AML-193 (cell line): ENCODE results near the gene GABPB2.
A peak's percentile ranks its signal among the peaks of the same experiment; 100 is the strongest.

ENCODE experiments used
- DNase-seq, 2 experiments: peaks; one replicate each; lab custom pipeline; 2025; lab: John Stamatoyannopoulos, UW

Gene GABPB2

DNA sequence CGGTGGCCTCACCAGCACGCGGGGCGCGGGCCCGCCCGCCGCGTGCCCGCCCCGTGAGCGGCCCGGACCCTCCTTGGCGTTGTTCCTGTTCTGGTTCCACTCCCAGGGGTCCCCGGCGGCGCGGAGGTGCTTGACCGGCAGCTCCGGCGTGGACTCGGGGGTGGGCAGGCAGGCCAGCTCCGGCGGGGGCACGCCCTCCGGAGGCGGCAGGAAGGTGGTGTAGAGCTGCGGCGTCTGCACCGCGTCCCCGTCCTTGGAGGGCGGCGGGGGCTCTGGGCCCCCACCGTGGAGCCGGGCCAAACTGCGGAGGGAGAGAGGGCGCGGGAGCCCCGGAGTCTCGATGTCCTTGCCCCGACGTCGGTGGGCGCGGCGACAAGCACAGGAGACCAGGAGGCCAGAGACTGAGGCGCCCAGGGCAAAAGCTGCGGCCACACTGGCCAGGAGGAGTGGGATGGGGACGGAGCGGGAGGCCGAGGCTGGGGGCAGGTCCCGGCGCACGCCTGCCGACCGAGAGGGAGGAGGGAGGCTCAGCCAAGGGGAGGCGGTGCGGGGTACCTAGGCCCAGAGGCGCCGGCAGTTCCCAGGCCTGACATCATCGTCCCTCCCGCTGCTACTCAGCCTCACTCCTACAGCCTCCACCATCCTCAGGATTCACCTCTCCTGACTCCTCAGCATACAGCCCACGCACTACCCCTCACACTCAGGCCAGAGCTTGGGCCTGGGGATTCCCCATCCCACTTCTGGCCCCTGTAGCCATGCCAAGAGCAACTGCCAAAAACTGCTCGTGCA is 62.7 kb downstream of the GABPB2 start:
- no peak for DNase-seq

DNA sequence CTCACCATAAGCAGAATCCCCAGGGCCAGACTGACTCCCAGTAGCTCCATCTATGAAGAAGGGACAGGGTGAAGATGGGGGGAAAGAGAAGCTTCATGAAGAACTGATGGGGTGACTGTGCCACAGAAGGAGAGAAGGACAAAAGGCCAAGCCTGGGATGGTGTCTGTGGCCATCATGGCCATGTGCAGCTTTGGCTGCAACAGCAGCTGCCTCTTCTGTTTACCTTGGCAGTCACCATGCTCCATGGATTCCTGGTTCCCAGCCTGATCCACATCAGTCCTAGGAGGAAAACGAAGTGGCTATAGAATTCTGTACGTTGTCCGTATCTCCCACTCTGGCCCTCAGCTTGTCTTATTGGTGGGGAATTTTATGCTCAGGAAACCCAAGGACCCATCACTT is 63.8 kb downstream of the GABPB2 start:
- no peak for DNase-seq

DNA sequence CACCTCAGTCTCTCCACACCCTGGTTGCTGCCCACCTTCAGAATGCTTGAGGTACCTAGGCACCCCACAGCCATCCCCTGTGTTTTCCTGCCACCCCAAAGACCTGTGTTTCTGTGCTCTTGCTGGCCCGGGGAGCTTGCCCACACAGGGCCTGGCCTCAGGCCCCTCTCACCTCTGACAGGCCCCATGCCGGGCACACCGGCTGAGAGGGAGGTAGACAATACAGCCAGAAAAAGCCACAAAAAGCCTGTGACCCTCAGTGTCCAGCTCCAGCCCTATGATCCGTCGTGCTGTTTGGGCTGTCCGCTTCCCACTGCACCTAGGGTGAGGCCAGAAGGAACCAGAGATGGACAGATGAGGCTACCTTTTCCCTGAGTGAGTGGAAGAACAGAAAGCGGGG is 64.4 kb downstream of the GABPB2 start:
- DNase-seq, result no peak

DNA sequence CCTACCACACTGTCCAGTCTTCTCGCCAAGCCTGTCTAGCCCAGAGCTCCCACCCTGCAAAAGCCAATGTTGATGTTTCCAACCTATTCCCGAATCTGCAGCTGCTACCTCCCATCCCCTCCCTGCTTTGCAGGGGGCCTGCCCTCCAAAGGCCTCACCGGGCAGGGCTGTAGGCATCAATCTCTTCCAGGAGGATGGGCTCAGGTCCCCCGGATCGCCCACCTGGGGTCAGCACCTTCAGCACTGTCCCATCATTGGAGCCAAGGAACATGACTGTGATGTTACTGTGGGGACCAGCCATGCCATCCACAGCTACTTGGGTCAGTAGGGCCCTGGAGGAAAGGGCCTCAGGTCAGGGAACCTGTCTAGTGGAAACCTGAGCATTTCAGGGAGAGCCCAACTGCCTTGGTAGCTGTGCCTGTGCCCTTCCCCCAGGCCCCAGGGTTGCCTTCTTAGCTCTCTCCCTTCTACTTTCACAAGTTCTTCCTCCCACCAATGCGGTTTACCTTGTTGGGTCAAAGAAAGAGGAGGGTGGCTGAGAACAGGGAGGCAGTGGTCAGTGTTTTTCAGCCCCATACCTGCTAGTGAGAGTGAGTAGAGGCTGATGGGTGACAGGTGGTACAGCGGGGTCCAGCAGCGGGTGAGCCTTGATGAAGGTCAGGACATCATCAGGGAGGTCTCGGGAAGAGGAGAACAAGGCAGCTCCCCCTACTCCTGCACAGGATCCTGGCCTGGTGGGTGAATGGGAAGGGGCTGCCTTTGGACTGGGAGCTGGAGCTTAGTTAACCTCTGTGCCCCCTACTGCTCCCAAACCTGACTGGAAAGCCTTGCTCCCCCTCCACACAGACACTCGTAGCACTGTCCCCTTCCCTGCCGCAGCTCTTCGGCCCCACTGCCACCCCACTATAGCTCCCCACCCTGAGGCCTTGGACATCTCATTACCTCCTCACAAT is 65.1 kb downstream of the GABPB2 start:
- no peak for DNase-seq

DNA sequence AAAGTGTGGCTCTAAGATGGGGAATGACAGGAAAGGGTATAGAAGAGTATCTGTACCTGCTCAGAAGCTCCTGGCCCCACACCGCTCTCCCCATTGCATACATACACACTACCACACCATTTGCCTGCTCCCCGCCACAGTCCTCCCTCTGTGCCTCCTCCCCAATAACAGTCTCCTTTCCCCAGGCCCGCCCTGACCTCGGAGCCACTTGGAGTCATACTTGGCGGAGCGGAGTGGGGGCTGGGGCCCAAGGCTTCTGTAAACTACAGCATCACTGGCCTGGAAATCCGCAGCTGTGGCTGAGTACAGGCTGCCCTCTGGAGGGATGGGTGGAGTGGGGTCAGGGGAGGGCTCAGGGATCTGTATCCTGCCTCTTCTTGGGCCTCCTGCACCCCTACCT is 67.2 kb downstream of the GABPB2 start:
- no peak for DNase-seq

DNA sequence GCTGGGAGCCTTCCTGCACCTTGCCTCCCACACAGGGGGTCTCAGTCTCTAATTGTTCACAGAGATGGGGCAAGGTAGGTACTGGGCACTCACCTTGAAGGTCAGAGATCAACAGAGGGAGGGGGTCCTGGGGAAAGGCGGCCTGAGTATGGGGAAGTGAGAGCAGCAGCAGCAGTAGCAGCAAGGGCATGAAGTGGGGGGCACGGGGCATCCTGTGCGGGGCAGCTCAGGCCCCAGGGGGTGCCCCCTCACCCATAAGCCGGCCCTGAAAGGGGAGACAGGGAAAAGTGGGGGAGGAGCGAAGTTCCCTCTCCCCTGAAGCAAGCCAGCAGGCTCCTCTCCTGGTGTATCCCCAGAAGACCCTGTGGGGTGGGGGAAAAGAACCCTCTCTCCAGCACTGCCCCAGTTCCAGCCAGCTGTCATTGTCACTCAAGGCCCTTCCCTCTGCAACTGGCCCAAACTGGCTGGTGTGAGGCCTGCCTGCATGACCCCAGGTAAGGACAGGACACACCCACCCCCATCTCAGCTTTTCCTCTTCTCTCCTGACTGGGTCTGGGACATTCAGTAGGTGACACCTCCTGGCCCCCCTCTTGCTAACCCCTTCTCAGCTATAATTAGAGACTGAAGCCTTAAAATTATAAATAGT is 72.0 kb downstream of the GABPB2 start:
- DNase-seq, result no peak

DNA sequence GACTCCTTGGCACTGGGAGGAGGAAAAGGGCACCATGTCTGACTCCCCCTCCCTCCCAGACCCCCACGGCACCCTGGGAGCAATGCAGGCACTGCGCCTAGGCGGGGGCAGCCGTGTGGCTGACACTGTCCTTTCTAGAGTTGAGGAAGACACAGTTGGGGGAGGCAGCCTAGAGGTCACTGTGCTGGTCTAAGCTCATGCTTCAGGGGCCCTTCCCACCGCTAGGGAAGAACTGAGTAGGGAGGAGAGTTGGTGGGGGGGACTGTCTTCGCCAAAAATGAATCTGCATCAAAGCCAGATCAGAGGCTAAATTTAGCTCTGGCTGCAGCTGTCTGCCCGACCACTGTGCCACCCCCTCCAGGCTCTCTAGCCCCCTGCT is 72.5 kb downstream of the GABPB2 start:
- DNase-seq, result no peak

DNA sequence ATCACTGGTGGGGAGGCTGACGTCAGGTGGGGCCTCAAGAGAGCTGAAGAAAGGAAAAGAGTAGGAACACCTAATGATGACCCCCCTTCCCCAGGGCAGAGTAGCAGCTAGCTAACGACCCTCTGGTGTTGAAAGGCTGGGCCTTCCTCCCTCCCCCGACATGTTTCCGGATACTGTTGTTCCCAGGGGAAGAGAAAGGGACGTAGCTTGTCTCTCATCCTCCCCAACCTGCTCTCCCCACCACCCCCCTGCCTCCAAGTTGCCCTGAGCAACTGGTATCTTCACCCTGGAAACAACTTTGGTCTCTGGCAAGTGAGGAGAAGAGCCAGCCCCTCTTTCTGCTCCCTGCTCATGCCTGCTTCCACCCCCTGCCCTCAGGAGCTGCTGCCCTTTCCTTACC is 73.4 kb downstream of the GABPB2 start:
- DNase-seq, result no peak

DNA sequence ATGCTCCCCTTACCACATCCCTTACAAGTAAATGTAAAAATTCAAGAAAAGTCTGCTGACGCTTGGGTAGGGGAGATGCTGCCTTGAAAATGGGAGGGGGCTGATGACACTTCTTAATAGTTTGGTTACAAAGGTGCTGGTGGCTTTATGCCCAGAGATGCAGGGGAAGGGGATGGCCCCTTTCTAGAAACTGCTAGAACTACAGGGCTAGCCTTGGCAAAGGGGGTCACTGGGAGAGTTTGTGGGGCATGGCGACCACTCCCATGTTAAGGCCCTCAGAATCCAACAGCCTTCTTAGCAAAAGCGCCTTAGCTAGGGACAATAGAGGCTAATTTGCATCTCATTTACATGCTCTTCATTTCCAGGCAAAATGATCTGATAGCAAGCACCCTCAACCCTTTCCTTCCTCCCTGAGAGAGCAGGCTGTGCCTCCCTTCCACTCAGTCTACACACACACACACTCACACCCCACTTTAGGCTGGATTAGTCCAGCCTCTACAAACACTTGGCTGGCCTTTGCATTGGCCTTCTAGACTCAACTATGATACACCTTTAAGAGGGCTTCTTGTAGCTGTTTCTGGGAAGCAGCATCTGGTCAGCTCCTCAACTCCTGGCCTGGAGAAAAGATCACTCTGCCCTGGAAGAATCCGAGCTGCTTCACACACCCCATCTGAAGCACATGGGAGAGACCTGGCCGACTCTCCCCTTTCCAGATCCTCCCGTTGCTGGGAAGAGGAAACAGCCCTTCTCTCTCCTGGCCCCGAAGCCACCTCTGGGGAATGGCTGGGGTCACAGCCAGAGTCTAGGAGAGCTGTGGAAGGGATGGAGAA is 74.1 kb downstream of the GABPB2 start:
- DNase-seq, result no peak

DNA sequence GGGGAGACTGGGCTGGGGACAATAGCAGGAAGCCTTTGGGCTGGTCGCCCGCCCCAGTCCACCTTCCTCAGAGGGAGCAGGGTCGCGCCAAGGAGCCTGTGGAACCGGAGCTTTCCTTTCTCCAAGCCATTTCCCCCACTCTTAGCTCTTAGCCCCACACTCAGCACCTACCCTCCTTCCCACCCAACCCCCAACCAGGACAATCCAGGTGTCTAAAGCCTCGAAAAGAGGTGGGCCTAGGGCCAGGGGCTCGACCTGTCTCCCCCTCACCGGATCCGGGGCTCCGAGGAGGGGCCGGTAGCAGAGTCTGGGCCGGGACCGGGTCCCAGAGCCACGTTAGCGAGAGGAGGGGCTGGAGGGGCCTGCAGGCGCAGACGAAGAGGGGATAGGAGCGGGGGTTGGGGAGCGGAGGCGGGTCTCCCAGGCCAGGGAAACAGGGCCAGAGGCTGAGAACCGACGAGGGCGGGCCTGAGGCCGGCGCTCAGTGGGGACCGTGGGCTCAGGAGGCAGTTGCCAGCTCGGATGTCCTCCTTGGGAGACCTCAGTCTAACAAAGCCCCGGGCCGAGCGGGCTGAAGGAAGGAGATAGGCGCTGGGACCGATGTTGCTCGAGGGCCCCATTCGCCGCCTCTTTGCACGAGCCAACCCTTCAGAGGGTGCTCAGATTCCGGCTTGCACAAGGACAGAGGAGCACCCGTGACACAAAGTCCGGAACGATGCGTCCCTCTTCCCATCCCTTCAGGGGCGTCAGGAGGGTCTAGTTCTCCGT is 74.9 kb downstream of the GABPB2 start:
- DNase-seq, result no peak

DNA sequence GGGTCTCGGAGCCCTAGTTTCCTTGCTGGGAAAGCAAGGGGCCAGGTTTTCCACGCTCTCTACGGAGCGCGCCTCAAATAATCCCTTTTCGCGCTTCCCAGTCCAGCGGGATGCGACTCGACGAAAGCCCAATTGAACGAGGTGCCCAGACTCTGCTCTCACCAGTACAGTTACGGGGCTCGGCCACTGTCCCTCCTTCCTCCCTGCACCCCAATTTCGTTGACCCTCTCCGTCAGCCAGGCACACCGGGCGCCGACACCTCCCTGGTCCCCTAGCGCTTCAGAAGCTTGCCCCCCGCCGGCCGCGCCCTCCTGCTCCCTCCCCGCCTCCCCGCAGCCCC is 75.5 kb downstream of the GABPB2 start:
- DNase-seq, result no peak

DNA sequence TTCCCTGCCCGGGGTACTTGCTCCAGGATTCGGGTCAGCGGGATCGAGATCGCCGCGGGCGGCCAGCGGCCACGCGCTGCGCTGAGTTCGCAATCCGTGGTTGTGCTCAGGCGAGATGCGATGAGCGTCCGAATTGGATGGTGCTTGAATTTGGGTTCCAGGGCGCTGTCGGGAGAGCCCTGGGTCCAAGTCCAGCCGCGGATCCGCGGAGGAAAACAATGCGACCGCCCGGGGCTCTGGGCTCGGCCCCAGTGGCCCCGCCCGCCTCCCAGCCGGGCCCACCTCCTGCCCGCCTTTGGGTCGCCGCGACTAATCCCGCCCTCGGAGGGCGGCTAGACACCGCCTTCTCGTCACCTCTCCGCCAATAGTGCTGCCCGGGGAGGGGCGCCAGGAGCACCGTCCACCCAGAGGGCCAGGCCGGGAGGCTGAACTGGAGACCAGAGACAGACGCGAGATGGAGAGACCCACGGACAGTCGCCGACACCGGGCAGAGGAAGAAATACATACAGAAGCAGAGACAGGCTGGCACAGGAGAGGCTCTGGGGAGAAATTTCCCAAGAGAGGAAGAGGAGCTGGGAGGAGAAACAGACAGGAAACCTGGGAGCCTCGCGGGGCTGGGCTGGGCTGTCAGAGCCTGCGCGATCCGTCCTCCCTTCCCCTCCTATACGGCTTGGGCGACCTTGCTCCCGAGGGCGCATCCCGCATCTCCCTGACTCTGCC is 76.0 kb downstream of the GABPB2 start, which contains the start of gene SEMA6C:
TSS of gene SEMA6C (minus strand) at position 220 of the 720 bp plus-strand sequence. CDS start 4,010 bp downstream, outside the sequence.
- DNase-seq, result peak; percentile 82 to 85

DNA sequence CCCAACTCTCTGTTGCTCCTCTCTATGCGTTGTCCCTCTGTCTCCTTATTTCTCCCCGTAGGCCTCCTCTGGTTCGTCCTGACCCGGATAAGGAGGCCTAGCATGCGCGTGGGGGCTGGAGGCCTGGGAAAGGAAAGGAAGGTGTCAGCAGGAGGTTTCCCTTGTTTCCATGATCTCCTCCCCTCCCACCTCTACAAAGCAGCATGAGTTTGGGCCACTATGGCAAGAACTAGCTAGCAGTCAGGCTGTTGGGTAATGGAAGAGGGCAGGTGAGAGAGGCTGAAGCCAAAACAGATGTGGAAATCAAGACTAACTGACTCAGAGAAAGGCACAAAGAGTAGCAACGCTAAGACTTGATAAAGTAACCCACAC is 76.6 kb downstream of the GABPB2 start:
- no peak for DNase-seq

DNA sequence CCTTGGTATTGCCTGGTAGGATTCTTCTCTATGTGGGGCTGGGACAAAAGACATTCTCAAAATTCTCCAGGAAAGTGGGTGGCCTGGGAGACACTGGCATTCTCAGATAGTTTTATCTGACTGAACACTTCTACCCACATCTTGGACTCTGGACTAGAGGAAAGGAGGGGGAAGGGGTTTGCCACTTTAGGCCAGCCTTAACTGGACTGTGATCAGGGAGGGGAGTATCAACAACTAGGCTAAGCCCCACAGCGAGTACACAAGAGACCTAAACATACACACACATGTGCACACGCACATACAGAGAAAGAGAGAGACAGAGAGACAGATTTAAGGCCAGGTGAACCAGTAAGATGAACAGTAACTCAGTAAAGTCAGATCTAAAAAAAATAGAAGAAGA is 77.1 kb downstream of the GABPB2 start:
- DNase-seq, result no peak

DNA sequence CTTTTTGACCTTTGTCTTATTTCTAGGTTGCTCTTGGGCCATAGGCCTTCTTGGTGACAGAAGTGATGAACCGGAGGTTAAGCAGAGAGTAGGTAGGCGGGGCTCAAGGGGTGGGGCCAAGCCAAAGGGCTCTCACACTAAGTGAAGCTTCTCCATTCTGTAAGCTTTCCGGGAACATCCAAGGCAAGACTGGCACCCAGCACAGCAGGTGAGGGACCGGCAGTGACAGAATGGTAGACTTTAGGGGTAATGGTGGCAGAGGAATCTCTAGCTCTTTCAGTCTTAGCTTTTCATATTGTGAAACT is 85.9 kb downstream of the GABPB2 start, which contains the start of gene TNFAIP8L2:
TSS of gene TNFAIP8L2 (plus strand) at position 135 of the 305 bp plus-strand sequence. CDS start 2,049 bp downstream, outside the sequence.
- DNase-seq, result peak; percentile 86

DNA sequence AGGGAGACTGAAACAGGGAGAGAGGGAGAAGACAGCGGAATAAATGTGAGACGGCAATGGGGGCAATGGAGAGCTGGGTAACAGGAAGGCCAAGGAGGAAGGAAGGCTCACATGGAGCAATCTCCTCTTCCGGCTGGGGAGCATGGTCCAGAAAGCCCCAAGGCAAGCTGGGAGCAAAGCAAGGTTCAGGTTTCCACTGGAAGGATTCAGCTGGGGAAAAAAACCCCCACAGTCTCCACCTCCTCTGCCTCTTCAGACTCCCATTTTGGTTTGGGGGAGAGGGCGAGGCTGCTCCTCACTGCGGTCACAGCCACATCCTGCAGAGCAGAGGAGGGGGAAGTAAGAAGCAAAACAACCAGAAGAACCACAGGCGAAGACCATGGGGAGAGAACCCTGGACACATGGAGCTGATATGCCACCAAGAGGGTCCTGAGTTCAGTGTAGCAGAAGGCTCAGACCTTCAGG is 86.5 kb downstream of the GABPB2 start:
- peak; percentile 94 to 95 for DNase-seq

DNA sequence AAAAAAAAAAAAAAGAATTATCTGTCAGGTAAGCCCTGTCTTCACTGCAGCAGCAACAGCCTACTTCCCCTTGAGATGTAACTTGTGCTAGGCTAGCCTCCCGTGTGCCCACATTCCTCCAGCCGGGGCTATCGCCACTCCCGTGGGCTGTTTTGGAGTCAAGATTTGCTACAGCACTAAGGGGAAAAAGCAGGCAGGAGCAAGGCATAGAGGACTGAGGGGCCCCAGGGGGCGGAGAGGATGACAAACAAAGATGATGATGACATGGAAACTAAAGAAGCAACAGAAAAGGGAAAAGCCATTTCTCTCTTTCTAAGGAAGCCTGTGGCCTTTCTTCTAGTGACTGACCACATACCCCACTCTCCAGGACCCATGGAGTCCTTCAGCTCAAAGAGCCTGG is 87.8 kb downstream of the GABPB2 start:
- no peak for DNase-seq

DNA sequence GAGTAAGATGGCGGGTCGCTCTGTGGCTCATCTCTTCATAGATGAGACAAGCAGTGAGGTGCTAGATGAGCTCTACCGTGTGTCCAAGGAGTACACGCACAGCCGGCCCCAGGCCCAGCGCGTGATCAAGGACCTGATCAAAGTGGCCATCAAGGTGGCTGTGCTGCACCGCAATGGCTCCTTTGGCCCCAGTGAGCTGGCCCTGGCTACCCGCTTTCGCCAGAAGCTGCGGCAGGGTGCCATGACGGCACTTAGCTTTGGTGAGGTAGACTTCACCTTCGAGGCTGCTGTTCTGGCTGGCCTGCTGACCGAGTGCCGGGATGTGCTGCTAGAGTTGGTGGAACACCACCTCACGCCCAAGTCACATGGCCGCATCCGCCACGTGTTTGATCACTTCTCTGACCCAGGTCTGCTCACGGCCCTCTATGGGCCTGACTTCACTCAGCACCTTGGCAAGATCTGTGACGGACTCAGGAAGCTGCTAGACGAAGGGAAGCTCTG is 88.2 kb downstream of the GABPB2 start:
- no peak for DNase-seq

DNA sequence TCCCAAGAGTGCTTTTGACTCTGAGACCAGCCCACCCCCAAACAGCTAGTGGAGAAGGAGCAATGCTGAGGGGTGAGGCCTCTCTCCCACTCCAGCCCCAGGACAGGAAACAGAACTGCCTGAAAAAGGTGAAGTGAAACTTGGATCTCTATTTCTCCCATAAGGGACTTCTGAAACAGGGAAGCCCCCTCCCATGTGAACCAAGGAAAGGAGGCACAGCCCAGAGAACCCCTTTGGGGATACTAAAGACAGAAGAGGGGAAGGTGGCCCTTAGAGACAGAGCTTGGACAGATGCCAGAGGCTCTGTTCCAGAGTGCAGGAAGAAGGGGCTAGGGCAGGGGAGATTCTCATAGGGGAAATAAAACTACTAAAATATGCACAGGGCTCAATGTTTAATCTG is 88.8 kb downstream of the GABPB2 start:
- DNase-seq, result no peak

DNA sequence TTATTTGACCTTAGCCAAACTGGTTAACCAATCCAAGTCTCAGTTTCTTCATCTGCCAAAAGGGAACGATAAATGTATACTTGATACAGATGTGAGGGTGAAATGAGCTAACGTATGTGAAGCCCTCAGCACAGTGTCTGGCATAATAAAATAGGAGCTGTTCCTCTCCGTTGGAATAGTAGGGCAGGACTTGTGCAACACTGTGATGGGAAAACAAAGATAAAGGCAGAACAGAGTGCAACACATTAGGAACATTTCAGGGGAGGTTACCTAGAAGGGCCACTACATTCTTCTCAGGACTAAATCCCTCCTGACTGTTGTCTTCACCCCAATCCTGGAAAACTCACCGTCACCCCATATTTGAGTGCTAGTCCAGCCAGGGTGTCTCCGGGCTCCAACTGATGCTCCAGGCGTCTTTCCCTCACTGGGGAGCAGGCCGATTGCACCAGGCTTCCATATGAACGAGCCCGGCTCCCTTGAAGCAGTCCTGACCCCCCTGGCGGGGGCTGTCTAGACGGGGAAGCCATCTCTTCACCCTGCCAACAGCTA is 94.2 kb downstream of the GABPB2 start:
- DNase-seq, result no peak
